Activated naive CD4-positive, alpha-beta T cell treated with anti-CD3 and anti-CD28 coated beads, Interleukin-2, amount 50 U/mL, for 24 hours (primary cell): ENCODE results near the gene NECAB3.

Source experiments
- H3K27ac Mint-ChIP-seq: one replicate; pipeline ENCODE4 v1.8.0; 2021; ENCODE audit warnings: mild to moderate bottlenecking, mixed read lengths
- H3K27me3 Mint-ChIP-seq: one replicate; pipeline ENCODE4 v1.8.0; 2021; ENCODE audit warnings: mixed read lengths
- H3K36me3 Mint-ChIP-seq: one replicate; pipeline ENCODE4 v1.8.0; 2021; ENCODE audit warnings: mixed read lengths
- H3K4me1 Mint-ChIP-seq: one replicate; pipeline ENCODE4 v1.8.0; 2021; ENCODE audit warnings: mixed read lengths
- H3K4me3 Mint-ChIP-seq: one replicate; pipeline ENCODE4 v1.8.0; 2021; ENCODE audit warnings: mild to moderate bottlenecking, mixed read lengths
- H3K9me3 Mint-ChIP-seq: one replicate; pipeline ENCODE4 v1.8.0; 2021; ENCODE audit warnings: mixed read lengths

NECAB3 gene

DNA sequence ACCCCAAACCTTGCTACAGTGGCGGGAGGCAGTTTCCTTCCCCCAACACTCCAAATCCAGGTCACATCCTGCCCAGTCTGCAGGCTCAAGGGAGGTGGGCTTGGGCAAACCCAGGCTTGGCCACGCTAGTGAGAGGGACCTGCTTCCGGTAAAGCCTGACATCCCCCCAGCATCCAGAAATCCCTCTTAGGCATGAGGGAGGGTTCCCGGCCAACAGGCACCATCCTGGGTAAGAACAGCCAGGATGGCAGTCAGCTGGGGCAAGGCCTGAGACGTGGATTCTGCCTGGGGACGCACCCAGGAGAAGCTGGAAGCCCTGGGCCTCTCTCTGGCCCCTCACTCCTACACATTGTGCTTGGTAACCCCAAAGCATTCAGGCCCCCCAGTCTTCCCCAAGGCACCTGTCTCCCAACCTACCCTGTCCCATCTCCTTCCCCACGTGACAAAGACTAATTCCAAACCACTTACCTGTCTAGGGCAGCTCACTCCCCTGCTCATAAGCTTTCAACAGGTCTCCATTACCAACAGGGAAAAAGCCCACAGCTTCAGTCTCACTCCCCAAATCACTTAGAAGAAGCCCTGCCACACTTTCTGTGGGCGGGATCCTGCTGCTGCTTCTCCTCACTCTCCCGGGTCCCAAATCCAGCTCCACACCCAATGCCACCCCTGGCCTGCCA lies 10.0 kb downstream of the NECAB3 start:
- peak overlapping the region; percentile 95 for H3K27ac Mint-ChIP-seq

GRCh38 chr20:33663161-33664084 lies 10.8 kb downstream of the NECAB3 start:
- no peaks in the 10 kb centered on the region for H3K36me3 Mint-ChIP-seq
- no peaks in the 10 kb centered on the region for H3K27me3 Mint-ChIP-seq
- H3K27ac Mint-ChIP-seq = peak overlapping the region; percentile 88
- no peaks in the 10 kb centered on the region for H3K9me3 Mint-ChIP-seq
- H3K4me1 Mint-ChIP-seq = peaks cover 29% of the 10 kb centered on the region
- H3K4me3 Mint-ChIP-seq = peak overlapping the region; percentile 88

More for the DNA sequence above, 10.0 kb downstream of the NECAB3 start:
- Mint-ChIP-seq H3K36me3 (no peaks in the 10 kb centered on the region), H3K4me1 (peaks cover 29% of the 10 kb centered on the region), H3K27me3 (no peaks in the 10 kb centered on the region), H3K9me3 (no peaks in the 10 kb centered on the region), H3K4me3 (peak overlapping the region; percentile 88)

DNA sequence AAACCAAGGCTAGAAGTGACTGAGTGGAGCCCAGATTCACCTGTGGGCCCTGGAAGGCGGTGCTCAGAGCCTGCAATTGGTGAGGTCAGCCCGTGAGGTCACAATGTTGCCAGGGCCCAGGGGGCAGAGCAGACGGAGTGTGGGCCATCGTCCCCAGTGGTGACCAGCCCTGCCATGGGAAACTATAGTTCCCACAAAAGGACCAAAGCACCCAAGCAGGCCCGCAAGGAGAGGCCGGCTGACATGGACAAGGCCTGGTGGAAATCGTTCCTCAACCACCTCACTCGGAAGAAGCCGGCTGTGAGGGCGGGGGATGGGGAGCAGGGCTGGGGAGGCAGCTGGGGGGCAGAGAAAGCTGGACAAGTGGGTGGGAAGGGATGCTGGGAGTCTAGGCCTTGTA lies 12.1 kb downstream of the NECAB3 start, which contains the start of gene C20orf144:
Gene C20orf144 (plus strand): TSS at position 156 of the 400 bp plus-strand sequence. CDS start 19 bp downstream, at position 175.
- peak within 1 kb of the TSS; percentile 77 for H3K27ac Mint-ChIP-seq
- peak within 1 kb of the TSS; percentile 88 for H3K4me3 Mint-ChIP-seq
- H3K4me1 Mint-ChIP-seq = peaks cover 26% of the 10 kb centered on the region
- no peaks in the 10 kb centered on the region for H3K9me3 Mint-ChIP-seq
- H3K36me3 Mint-ChIP-seq = no peaks in the 10 kb centered on the region
- H3K27me3 Mint-ChIP-seq = no peaks in the 10 kb centered on the region

GRCh38 chr20:33660685-33661058 lies 13.6 kb downstream of the NECAB3 start:
- Mint-ChIP-seq H3K4me1 (peaks cover 20% of the 10 kb centered on the region), H3K27ac (no peak overlapping the region), H3K9me3 (no peaks in the 10 kb centered on the region), H3K4me3 (no peak overlapping the region), H3K27me3 (no peaks in the 10 kb centered on the region), H3K36me3 (no peaks in the 10 kb centered on the region)

- peaks cover 16% of the 10 kb centered on the region for H3K4me1 Mint-ChIP-seq
- H3K4me3 Mint-ChIP-seq = no peak overlapping the region
- H3K27me3 Mint-ChIP-seq = no peaks in the 10 kb centered on the region
- H3K9me3 Mint-ChIP-seq = no peaks in the 10 kb centered on the region
- H3K36me3 Mint-ChIP-seq = no peaks in the 10 kb centered on the region
- no peak overlapping the region for H3K27ac Mint-ChIP-seq
Measured at GRCh38 chr20:33660035-33660684, 14.1 kb downstream of the NECAB3 start.

- peaks cover 9% of the 10 kb centered on the region for H3K4me1 Mint-ChIP-seq
- no peak overlapping the region for H3K27ac Mint-ChIP-seq
- no peaks in the 10 kb centered on the region for H3K27me3 Mint-ChIP-seq
- H3K4me3 Mint-ChIP-seq = no peak overlapping the region
- no peaks in the 10 kb centered on the region for H3K36me3 Mint-ChIP-seq
- H3K9me3 Mint-ChIP-seq = no peaks in the 10 kb centered on the region
Measured at GRCh38 chr20:33659341-33660034, 14.7 kb downstream of the NECAB3 start.

DNA sequence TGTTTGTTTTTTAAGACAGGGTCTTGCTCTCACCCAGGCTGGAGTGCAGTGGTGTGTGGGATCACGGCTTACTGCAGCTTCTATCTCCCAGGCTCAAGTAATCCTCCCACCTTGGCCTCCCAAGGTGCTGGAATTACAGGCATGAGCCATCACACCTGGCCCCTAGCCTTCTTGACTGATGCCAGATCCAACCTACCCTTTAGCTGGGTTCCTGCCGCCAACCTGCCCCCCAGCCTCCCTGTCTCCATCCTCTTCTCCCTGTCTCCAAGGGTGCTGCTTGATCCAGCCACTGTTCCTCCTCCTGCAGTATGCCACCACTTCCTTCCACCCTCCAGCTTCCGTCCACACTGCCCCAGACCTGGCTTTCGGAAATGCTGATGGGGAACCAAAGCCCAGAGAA lies 15.3 kb downstream of the NECAB3 start:
- Mint-ChIP-seq H3K4me1 (peaks cover 6% of the 10 kb centered on the region), H3K27me3 (no peaks in the 10 kb centered on the region), H3K27ac (no peak overlapping the region), H3K36me3 (no peaks in the 10 kb centered on the region), H3K4me3 (no peak overlapping the region), H3K9me3 (no peaks in the 10 kb centered on the region)

DNA sequence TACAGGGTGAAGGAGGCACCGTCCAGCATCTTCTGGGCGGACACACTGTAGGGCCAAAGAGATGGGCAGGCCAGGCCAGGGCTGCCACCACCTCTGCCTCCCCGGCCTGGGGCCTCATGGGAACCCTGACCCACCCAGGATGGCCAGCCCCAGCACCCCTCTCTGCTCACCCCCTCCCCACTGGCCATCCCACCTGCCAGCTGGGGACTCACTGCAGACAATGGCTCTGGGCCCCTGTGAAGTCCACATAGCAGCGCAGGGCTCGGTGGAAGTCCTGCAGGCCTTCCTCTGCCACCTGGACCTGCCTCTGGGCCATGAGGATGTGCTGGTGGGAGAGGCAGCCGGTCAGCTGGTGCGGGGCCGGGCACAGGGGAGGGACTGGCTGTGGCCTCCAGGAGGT lies 15.7 kb downstream of the NECAB3 start:
- Mint-ChIP-seq H3K27me3 (no peaks in the 10 kb centered on the region), H3K4me3 (no peak overlapping the region), H3K27ac (no peak overlapping the region), H3K9me3 (no peaks in the 10 kb centered on the region), H3K4me1 (peaks cover 7% of the 10 kb centered on the region), H3K36me3 (no peaks in the 10 kb centered on the region)

- no peak overlapping the region for H3K27ac Mint-ChIP-seq
- no peaks in the 10 kb centered on the region for H3K9me3 Mint-ChIP-seq
- H3K36me3 Mint-ChIP-seq = no peaks in the 10 kb centered on the region
- H3K27me3 Mint-ChIP-seq = no peaks in the 10 kb centered on the region
- peaks cover 9% of the 10 kb centered on the region for H3K4me1 Mint-ChIP-seq
- no peak overlapping the region for H3K4me3 Mint-ChIP-seq
Measured at GRCh38 chr20:33657704-33658095, 16.5 kb downstream of the NECAB3 start.

- peaks cover 10% of the 10 kb centered on the region for H3K4me1 Mint-ChIP-seq
- H3K27me3 Mint-ChIP-seq = no peaks in the 10 kb centered on the region
- H3K36me3 Mint-ChIP-seq = no peaks in the 10 kb centered on the region
- no peak overlapping the region for H3K27ac Mint-ChIP-seq
- H3K4me3 Mint-ChIP-seq = no peak overlapping the region
- H3K9me3 Mint-ChIP-seq = no peaks in the 10 kb centered on the region
Measured at GRCh38 chr20:33656783-33657703, 17.2 kb downstream of the NECAB3 start.

DNA sequence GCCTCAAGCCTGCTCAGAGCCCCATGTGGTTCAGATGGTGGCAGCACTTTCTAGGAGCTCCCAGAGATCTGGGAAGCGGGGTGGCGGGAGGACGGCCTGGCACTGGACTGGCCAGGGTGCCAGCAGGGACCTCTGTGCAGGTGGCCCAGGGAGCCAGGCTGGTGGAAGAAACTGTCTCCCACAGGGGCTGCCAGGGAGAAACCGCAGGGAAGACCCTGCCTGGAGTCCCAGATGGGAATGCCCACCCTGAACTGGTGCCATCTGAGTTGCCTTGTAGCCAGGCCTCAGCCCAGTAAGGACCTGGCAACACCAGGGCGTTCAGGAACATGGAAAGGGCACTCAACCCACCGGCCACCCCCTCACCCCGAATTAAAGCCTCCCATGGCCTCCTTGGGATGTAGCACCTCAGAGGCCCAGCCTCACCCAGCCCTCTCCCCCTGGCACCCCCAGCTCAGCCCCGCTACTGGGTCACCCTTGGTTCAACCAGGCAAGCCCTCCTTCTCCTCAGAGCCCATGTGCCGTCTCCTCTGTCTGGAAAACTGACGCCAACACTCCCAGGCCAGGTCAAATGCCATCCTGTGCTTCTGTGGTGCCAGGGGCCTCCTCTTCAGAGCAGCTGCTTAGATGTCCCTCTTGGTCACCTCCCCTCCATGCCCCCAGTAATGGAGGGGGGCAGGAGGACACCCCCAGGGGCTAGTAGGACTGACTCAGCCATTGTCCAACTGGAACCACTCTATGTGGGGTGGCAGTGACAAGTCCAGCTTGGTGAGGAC lies 18.0 kb downstream of the NECAB3 start:
- H3K36me3 Mint-ChIP-seq = no peaks in the 10 kb centered on the region
- no peaks in the 10 kb centered on the region for H3K9me3 Mint-ChIP-seq
- peaks cover 10% of the 10 kb centered on the region for H3K4me1 Mint-ChIP-seq
- no peak overlapping the region for H3K27ac Mint-ChIP-seq
- H3K4me3 Mint-ChIP-seq = no peak overlapping the region
- no peaks in the 10 kb centered on the region for H3K27me3 Mint-ChIP-seq

DNA sequence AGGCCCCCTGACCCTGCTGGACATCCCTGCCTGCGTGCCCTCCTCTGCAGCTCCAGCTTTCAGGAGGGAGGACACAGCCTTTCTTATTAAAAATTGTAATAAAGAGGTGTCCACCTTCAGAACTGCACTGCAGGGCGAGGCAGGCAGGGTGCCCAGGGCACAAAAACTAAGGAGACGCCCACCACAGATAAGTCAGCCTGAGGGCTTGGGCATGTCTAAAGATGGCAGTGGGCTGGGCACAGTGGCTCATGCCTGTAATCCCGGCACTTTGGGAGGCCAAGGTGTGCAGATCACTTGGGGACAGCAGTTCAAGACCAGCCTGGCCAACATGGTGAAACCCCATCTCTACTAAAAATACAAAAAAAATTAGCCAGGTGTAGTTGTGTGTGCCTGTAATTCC lies 19.1 kb downstream of the NECAB3 start:
- Mint-ChIP-seq H3K27ac (no peak overlapping the region), H3K27me3 (no peaks in the 10 kb centered on the region), H3K4me1 (peaks cover 10% of the 10 kb centered on the region), H3K4me3 (no peak overlapping the region), H3K36me3 (no peaks in the 10 kb centered on the region), H3K9me3 (no peaks in the 10 kb centered on the region)

DNA sequence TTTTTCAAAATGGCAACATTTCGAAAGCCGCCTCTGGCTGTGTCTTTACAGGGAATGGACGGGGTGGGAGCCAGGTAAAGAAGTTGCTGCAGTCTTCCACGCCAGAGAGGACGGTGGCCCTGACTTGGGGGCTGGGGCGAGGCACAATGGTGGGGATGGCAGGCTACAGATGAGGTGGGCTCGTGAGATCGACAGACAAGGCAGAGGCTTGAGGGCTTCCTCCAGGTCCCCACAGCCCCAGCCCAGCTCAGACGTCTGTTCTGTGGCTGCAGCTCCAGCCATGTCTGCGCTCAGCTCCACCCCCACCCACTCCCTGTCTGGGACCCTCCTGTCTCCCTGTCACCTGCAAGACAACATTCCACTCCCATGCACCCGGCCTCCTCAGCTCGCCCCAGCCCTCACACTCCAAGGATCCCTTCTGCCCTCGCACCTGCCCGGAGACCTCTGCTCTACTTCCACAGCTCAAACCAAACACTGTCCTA lies 19.5 kb downstream of the NECAB3 start:
- no peak overlapping the region for H3K4me3 Mint-ChIP-seq
- H3K27ac Mint-ChIP-seq = no peak overlapping the region
- peaks cover 10% of the 10 kb centered on the region for H3K4me1 Mint-ChIP-seq
- no peaks in the 10 kb centered on the region for H3K36me3 Mint-ChIP-seq
- no peaks in the 10 kb centered on the region for H3K9me3 Mint-ChIP-seq
- H3K27me3 Mint-ChIP-seq = no peaks in the 10 kb centered on the region
